ENCODE measurements around the gene SEMA3F.

SEMA3F gene

GRCh38 chr3:50230794-50231125 lies 75.6 kb downstream of the SEMA3F start:
- no peak for DNase-seq (ENCODE audit: low read depth in 2 of 2, low spot score in 1 of 2)

- DNase-seq (ENCODE audit: low read depth in 2 of 2, low spot score in 1 of 2), result no peak
Measured at GRCh38 chr3:50231581-50231980, 76.5 kb downstream of the SEMA3F start.

GRCh38 chr3:50232303-50232702 lies 77.2 kb downstream of the SEMA3F start:
- no peak for DNase-seq (ENCODE audit: low read depth in 2 of 2, low spot score in 1 of 2)

GRCh38 chr3:50233176-50233575 lies 78.1 kb downstream of the SEMA3F start:
- no peak for DNase-seq (ENCODE audit: low read depth in 2 of 2, low spot score in 1 of 2)

- peak; percentile 96 to 98 for DNase-seq (ENCODE audit: low read depth in 2 of 2, low spot score in 1 of 2)
Measured at GRCh38 chr3:50235716-50236483, 80.8 kb downstream of the SEMA3F start, which contains the start of gene GNAI2. Gene GNAI2 (plus strand): TSS chr3:50236204. CDS start chr3:50236336, 132 bp downstream.

GRCh38 chr3:50236484-50237132 lies 81.5 kb downstream of the SEMA3F start:
- DNase-seq (ENCODE audit: low read depth in 2 of 2, low spot score in 1 of 2), result no peak

- no peak for DNase-seq (ENCODE audit: low read depth in 2 of 2, low spot score in 1 of 2)
Measured at GRCh38 chr3:50237133-50237651, 82.1 kb downstream of the SEMA3F start.

GRCh38 chr3:50237754-50238548 lies 82.8 kb downstream of the SEMA3F start:
- peak; percentile 56 to 78 for DNase-seq (ENCODE audit: low read depth in 2 of 2, low spot score in 1 of 2)

- no peak for DNase-seq (ENCODE audit: low read depth in 2 of 2, low spot score in 1 of 2)
Measured at GRCh38 chr3:50238549-50239026, 83.5 kb downstream of the SEMA3F start.

Data from stimulated activated CD8-positive, alpha-beta memory T cell treated with anti-CD3 and anti-CD28 coated beads, Interleukin-4, amount 100 ng/mL, for 4 hours (primary cell).